A673 (cell line): ENCODE measurements around the gene OR6P1. TPM values are rescaled to one million over a fixed set of nuclear protein-coding genes. Genes with fewer than 3 reads are reported as not detected.

Experiments
- BruUV-seq: library from RNA; stranded (reverse); fragments of 400-500 nt; replicated peaks from 2 replicates; lab custom pipeline; 2021; lab: Mats Ljungman, UMichigan
- CTCF ChIA-PET: fragments of 300-600 bp; sonication (Branson Sonifier 250); formaldehyde crosslinking; loops from one replicate; lab custom pipeline; 2022; ENCODE audit warnings: antibody characterized with exemption; lab: Charles Lee
- POLR2A ChIA-PET: fragments of 300-600 bp; sonication (Branson Sonifier 250); formaldehyde crosslinking; loops from one replicate; lab custom pipeline; 2022; ENCODE audit warnings: antibody characterized with exemption; ENCODE audit not compliant: low non-redundant PET; lab: Charles Lee
- DNase-seq: peaks from one replicate; pipeline ENCODE4 v3.0.0-alpha.2; 2015; ENCODE audit warnings: low spot score
- H3K27ac ChIP-seq: fragments of 200-600 bp; sonication (generic); 2 replicates; pipeline ENCODE4 v1.5.1; 2016; ENCODE audit warnings: mixed run types, low read depth, mild to moderate bottlenecking, mixed read lengths, antibody characterized with exemption, low read length; ENCODE audit not compliant: poor library complexity, severe bottlenecking
- H3K27me3 ChIP-seq: fragments of 200-600 bp; sonication (generic); replicated peaks from 2 replicates; pipeline ENCODE4 v1.6.1; 2017; ENCODE audit warnings: mixed run types, low read depth, mild to moderate bottlenecking, mixed read lengths, antibody characterized with exemption, low read length; ENCODE audit not compliant: insufficient read depth, poor library complexity
- H3K36me3 ChIP-seq: fragments of 200-600 bp; sonication (generic); 2 replicates; pipeline ENCODE4 v1.6.1; 2016; ENCODE audit warnings: mixed run types, mild to moderate bottlenecking, mixed read lengths, antibody characterized with exemption, low read length; ENCODE audit not compliant: insufficient read depth, poor library complexity, severe bottlenecking
- H3K4me1 ChIP-seq: fragments of 200-600 bp; sonication (generic); 2 replicates; pipeline ENCODE4 v1.6.1; 2017; ENCODE audit warnings: mixed run types, mild to moderate bottlenecking, mixed read lengths, antibody characterized with exemption, low read length; ENCODE audit not compliant: insufficient read depth, poor library complexity, severe bottlenecking
- H3K4me3 ChIP-seq: fragments of 200-600 bp; sonication (generic); 2 replicates; pipeline ENCODE4 v1.5.1; 2016; ENCODE audit warnings: low read depth, mixed run types, mild to moderate bottlenecking, mixed read lengths, low read length; ENCODE audit not compliant: poor library complexity, severe bottlenecking
- H3K9me3 ChIP-seq: fragments of 200-600 bp; sonication (generic); 2 replicates; pipeline ENCODE4 v1.6.1; 2016; ENCODE audit warnings: mixed run types, low read depth, mild to moderate bottlenecking, mixed read lengths, antibody characterized with exemption, low read length; ENCODE audit not compliant: poor library complexity, severe bottlenecking
- CTCF ChIP-seq: fragments of 300-800, 200-600 bp; sonication (generic); conservative IDR thresholded peaks from 2 replicates; pipeline ENCODE4 v1.5.1; 2017; ENCODE audit warnings: low read depth, mild to moderate bottlenecking, antibody characterized with exemption, low read length, moderate library complexity, mixed read lengths
- EZH2 ChIP-seq: fragments of 200-600 bp; sonication (generic); IDR thresholded peaks from 2 replicates; pipeline ENCODE4 v1.6.1; 2017; ENCODE audit warnings: borderline replicate concordance, low read depth, mild to moderate bottlenecking, mixed read lengths, antibody characterized with exemption, low read length; ENCODE audit not compliant: poor library complexity, severe bottlenecking
- intact Hi-C: fragments of 100-400 bp; cut with micrococcal nuclease; formaldehyde crosslinking; loops from one replicate; pipeline ENCODE4 v1.10.0; 2022; ENCODE audit not compliant: unreplicated experiment
- total RNA-seq: library from RNA; stranded (reverse); gene quantifications from 2 replicates; pipeline ENCODE4 v1.2.3, GENCODE V29; 2021

The OR6P1 gene
- total RNA-seq, 1 experiment from 2014 or later: not detected

GRCh38 chr1:158527190-158527815, 43.1 kb downstream of the OR6P1 start:
- Histone ChIP-seq H3K4me3 (no peak overlapping the region), H3K27ac (no peak overlapping the region), H3K9me3 (no peaks in the 10 kb centered on the region), H3K4me1 (no peaks in the 10 kb centered on the region), H3K27me3 (peaks cover 29% of the 10 kb centered on the region), H3K36me3 (no peaks in the 10 kb centered on the region)
- CTCF ChIA-PET: no interaction called here
- POLR2A ChIA-PET: no interaction called here
- intact Hi-C loops: no loop called here
- DNase-seq: no peak
- no TSS peak for BruUV-seq
- TF ChIP-seq EZH2 (no peak), CTCF (no peak)

- Histone ChIP-seq H3K9me3 (no peaks in the 10 kb centered on the region), H3K4me3 (no peak overlapping the region), H3K4me1 (no peaks in the 10 kb centered on the region), H3K27ac (no peak overlapping the region), H3K36me3 (no peaks in the 10 kb centered on the region), H3K27me3 (peaks cover 34% of the 10 kb centered on the region)
- ChIA-PET POLR2A (no interaction called here), CTCF (no interaction called here)
- BruUV-seq: no TSS peak
- TF ChIP-seq CTCF: no peak
- TF ChIP-seq EZH2: no peak
- no peak for DNase-seq
- intact Hi-C loops: no loop called here
These were observed 48.7 kb downstream of the OR6P1 start for GRCh38 chr1:158521666-158522058.

- Histone ChIP-seq H3K27ac (no peak overlapping the region), H3K4me1 (no peaks in the 10 kb centered on the region), H3K27me3 (peaks cover 35% of the 10 kb centered on the region), H3K4me3 (no peak overlapping the region), H3K36me3 (no peaks in the 10 kb centered on the region), H3K9me3 (no peaks in the 10 kb centered on the region)
- TF ChIP-seq EZH2 (no peak), CTCF (no peak)
- intact Hi-C loops: no loop called here
- no TSS peak for BruUV-seq
- no peak for DNase-seq
- POLR2A ChIA-PET: no interaction called here
- CTCF ChIA-PET: no interaction called here
These were observed 49.3 kb downstream of the OR6P1 start for GRCh38 chr1:158520955-158521665.
